ENCODE results near the gene PHF12.

GRCh38 chr17:28957277-28957991 is 6.1 kb upstream of the PHF12 start:
- TF ChIP-seq, protein P1, sequence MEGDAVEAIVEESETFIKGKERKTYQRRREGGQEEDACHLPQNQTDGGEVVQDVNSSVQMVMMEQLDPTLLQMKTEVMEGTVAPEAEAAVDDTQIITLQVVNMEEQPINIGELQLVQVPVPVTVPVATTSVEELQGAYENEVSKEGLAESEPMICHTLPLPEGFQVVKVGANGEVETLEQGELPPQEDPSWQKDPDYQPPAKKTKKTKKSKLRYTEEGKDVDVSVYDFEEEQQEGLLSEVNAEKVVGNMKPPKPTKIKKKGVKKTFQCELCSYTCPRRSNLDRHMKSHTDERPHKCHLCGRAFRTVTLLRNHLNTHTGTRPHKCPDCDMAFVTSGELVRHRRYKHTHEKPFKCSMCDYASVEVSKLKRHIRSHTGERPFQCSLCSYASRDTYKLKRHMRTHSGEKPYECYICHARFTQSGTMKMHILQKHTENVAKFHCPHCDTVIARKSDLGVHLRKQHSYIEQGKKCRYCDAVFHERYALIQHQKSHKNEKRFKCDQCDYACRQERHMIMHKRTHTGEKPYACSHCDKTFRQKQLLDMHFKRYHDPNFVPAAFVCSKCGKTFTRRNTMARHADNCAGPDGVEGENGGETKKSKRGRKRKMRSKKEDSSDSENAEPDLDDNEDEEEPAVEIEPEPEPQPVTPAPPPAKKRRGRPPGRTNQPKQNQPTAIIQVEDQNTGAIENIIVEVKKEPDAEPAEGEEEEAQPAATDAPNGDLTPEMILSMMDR (conservative IDR thresholded peaks at IDR 0.05 in 1 of 2, IDR thresholded peaks at IDR 0.05 in 1 of 2; ENCODE audit: low read depth in 1 of 2, low read length in 2 of 2), result no peak
- no peak for TF ChIP-seq EZH2 (IDR thresholded peaks at IDR 0.05; ENCODE audit: low read length, missing control alignments)
